ENCODE data around the gene HAPLN2. TPM values are rescaled to one million over a fixed set of nuclear protein-coding genes. Genes with fewer than 3 reads are reported as not detected.

Gene HAPLN2
- total RNA-seq, 4 donors from 2014 or later, result 1.5 to 1.7 TPM; not detected in 2

Other genes starting within 250 kb of the HAPLN2 start
- gene MEF2D, start 118.6 kb upstream of the HAPLN2 start, total RNA-seq, result 10 to 100 TPM; 18.9 to 46.5 (median 24.8) TPM
- 1 to 10 TPM in 2 of 4 donors, under 1 TPM in 1, not detected in 1; 0.57 to 2.5 (median 2.0) TPM for gene IQGAP3, start 46.9 kb upstream of the HAPLN2 start, total RNA-seq
- not detected for gene TTC24, start 39.7 kb upstream of the HAPLN2 start, total RNA-seq
- gene NAXE, start 27.6 kb upstream of the HAPLN2 start, total RNA-seq, result 10 to 100 TPM; 45.8 to 61.1 (median 49.7) TPM
- gene GPATCH4, start 17.9 kb upstream of the HAPLN2 start, total RNA-seq, result 10 to 100 TPM; 10.7 to 35.1 (median 21.4) TPM
- not detected for gene BCAN, start 22.7 kb downstream of the HAPLN2 start, total RNA-seq
- gene NES, start 58.0 kb downstream of the HAPLN2 start, total RNA-seq, result 10 to 100 TPM in 3 of 4 donors, 1 to 10 TPM in 1; 7.8 to 28.8 (median 13.5) TPM
- 10 to 100 TPM in 1 of 4 donors, 1 to 10 TPM in 3; 2.4 to 16.5 (median 4.0) TPM for gene CRABP2, start 86.2 kb downstream of the HAPLN2 start, total RNA-seq
- 10 to 100 TPM; 20.5 to 29.2 (median 23.0) TPM for gene METTL25B, start 109.1 kb downstream of the HAPLN2 start, total RNA-seq
- gene ISG20L2, start 109.4 kb downstream of the HAPLN2 start, total RNA-seq, result 10 to 100 TPM; 10.9 to 21.5 (median 13.5) TPM
- 10 to 100 TPM; 53.0 to 84.5 (median 74.0) TPM for gene MRPL24, start 121.7 kb downstream of the HAPLN2 start, total RNA-seq
- 100 to 1,000 TPM in 3 of 4 donors, 10 to 100 TPM in 1; 86.5 to 126 (median 113) TPM for gene HDGF, start 132.3 kb downstream of the HAPLN2 start, total RNA-seq
- gene PRCC, start 148.1 kb downstream of the HAPLN2 start, total RNA-seq, result 10 to 100 TPM; 19.7 to 27.3 (median 21.3) TPM
- 1 to 10 TPM in 1 of 4 donors, under 1 TPM in 3; 0.34 to 1.1 (median 0.71) TPM for gene SH2D2A, start 197.4 kb downstream of the HAPLN2 start, total RNA-seq
- gene INSRR, start 239.7 kb downstream of the HAPLN2 start, total RNA-seq, result not detected
- under 1 TPM in 2 of 4 donors, not detected in 2; 0.49 to 0.85 TPM for gene NTRK1, start 241.4 kb downstream of the HAPLN2 start, total RNA-seq

All from subcutaneous adipose tissue (tissue), 4 donors.